Activated naive CD4-positive, alpha-beta T cell (primary cell): ENCODE measurements around the gene CLTCL1.

ENCODE experiments used
- DNase-seq, 4 experiments: peaks; one replicate each; lab custom pipeline; 2025; lab: John Stamatoyannopoulos, UW

The CLTCL1 gene

GRCh38 chr22:19150482-19151328 is 140.8 kb downstream of the CLTCL1 start:
- no peak for DNase-seq

- DNase-seq, result no peak
These were observed 141.5 kb downstream of the CLTCL1 start, which contains the start of gene GSC2 for GRCh38 chr22:19149991-19150390. GSC2 (minus strand) TSS chr22:19150292; CDS start chr22:19150283, 9 bp downstream.

GRCh38 chr22:19149047-19149883 is 142.3 kb downstream of the CLTCL1 start:
- peak in 1 of 4 experiments; percentile 24 for DNase-seq

- no peak for DNase-seq
These were observed 143.0 kb downstream of the CLTCL1 start for GRCh38 chr22:19148417-19149046.

GRCh38 chr22:19147195-19147780 is 144.2 kb downstream of the CLTCL1 start:
- DNase-seq, result no peak

GRCh38 chr22:19146215-19146968 is 145.1 kb downstream of the CLTCL1 start:
- DNase-seq, result no peak

GRCh38 chr22:19143967-19144400 is 147.5 kb downstream of the CLTCL1 start:
- peak in 1 of 4 experiments; percentile 32 for DNase-seq

- no peak for DNase-seq
These were observed 148.3 kb downstream of the CLTCL1 start for GRCh38 chr22:19143212-19143611.

- no peak for DNase-seq
These were observed 149.1 kb downstream of the CLTCL1 start for GRCh38 chr22:19142394-19142793.

- no peak for DNase-seq
These were observed 151.5 kb downstream of the CLTCL1 start for GRCh38 chr22:19139974-19140373.

- no peak for DNase-seq
These were observed 152.5 kb downstream of the CLTCL1 start for GRCh38 chr22:19139001-19139356.

GRCh38 chr22:19138217-19139000 is 153.1 kb downstream of the CLTCL1 start:
- DNase-seq, result no peak

- DNase-seq, result no peak
These were observed 153.9 kb downstream of the CLTCL1 start for GRCh38 chr22:19137384-19138216.

GRCh38 chr22:19136915-19137314 is 154.6 kb downstream of the CLTCL1 start:
- DNase-seq, result no peak

GRCh38 chr22:19134874-19135273 is 156.6 kb downstream of the CLTCL1 start:
- no peak for DNase-seq

GRCh38 chr22:19134176-19134831 is 157.2 kb downstream of the CLTCL1 start:
- no peak for DNase-seq

- no peak for DNase-seq
These were observed 158.0 kb downstream of the CLTCL1 start for GRCh38 chr22:19133561-19133960.

GRCh38 chr22:19132693-19133400 is 158.7 kb downstream of the CLTCL1 start:
- no peak for DNase-seq
